ENCODE measurements around the gene RFFL. TPM values are rescaled to one million over a fixed set of nuclear protein-coding genes. Genes with fewer than 3 reads are reported as not detected.

The RFFL gene
- polyA plus RNA-seq, 4 donors: 17.8 to 25.2 (median 22.9) TPM

DNA sequence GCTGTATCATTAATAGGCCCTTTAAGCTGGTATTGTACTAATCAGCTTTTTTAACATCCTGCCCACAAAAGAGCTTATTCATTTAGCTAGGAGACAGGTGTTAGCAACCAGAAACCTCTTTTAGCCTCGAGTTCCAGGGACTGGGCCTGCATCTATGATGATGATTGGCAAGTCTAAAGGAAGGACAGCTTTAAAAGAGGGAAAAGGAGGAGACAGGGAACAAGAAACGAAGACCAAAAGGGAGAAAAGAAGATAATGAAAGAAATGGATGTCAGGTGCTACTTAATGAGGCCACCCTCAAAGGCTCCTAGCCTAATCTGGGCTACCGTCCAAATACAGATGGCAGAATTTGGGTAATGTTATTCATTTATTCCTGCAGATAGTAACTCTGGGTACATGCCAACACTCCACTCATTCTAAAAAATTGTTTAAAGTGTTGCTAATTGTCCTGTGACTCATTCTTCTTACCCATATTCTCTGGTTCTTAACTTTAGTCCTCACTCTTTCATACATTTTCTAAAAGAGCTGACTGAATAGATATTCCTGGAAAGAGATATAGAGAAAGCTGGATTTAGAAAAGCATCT is 18.7 kb upstream of the RFFL start:
- DNase-seq (ENCODE audit: low read depth in 4 of 4, low spot score in 2 of 4): no peak

DNA sequence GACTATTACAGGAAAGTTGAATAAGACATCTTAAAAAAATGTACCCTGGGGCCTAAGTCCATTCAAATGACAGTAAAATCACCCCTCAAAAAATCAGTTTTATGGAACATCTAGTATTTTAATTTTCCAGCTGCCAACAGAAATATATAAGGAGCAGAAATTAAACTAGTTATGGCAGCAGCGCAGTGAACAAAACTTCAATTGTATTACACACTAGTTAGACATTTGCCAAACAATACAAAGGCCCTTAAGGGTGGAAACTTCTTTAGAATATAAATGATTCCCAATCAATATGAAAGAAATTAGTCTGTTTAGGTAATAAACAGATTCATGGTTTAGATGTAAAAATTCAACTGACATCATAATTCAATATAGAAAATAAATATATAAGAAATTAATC is 18.1 kb upstream of the RFFL start:
- DNase-seq (ENCODE audit: low read depth in 4 of 4, low spot score in 2 of 4): no peak

DNA sequence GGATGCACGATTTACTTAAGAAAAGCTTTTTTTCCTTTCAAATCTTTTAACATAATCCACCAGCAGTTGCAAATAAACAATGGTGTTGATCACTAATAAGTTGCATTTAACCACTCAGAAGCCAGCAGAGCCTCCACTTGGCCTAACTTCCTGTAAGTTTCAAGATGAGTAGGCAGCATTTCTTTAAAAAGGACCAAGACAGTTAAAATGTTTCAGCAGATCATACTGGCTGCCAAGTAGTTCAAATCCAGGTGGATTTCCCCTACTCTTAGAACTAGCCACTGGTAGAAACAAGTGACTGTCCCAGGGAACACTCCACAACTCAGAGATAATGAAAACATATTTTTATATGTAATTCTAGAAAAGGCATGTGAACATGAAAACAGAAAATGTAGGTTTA is 17.0 kb upstream of the RFFL start:
- DNase-seq (ENCODE audit: low read depth in 4 of 4, low spot score in 2 of 4): no peak

DNA sequence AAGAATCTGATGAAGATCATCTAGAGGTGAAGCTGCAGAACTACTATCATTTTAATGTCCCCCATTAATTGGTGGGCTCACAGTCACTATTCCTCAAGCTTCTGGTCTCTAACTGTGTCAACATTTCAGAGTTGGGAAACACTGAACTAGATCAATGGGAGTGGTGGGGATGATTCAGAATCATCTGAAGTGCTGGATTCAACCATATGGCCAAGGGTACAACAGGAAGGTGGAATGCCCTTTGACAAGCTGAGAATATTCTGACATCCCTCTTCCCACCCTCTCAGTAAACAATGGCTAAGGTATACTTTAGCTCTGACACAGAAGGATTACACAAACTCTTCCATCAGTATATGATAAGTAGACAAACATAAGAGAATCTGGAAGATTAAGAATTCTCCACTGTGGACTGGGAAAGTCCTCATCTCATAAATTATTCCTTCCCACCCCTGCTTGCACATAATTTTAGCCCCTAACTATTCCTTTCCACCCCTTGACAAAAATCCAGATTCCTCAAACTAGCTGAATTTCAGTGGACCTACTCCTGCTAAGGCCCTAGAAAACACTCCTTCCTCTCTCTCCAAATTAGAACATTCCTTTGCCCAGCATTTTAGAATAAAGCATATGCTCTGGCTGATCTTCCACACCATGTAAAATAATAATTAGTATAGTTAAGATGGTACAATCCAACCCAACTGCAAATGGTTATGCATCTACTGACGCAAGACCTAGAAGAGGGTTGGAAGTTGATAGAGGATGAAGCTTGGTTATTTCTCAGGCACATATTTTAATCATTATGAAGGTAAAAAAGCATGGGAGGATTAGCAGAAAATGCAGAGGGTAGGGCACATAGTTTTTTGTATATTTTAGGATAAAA is 16.3 kb upstream of the RFFL start:
- no peak for DNase-seq (ENCODE audit: low read depth in 4 of 4, low spot score in 2 of 4)

DNA sequence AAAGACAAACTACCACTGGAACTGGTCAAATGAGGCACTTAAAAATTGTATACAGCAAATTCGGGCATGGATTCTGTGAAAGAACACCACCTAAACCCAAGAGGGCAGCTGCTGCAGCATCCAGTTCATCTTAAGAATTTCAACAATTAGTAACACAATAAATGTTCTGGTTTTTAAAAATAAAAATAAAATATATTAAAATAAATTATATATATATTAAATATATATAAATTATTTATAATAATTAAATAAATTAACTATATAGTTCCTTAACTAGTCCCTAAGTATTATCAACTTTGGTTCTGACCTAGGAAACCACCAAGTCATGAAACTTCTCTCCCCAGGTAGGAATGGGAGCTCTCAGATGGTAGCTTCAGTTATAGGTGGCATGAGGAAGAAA is 13.4 kb upstream of the RFFL start:
- no peak for DNase-seq (ENCODE audit: low read depth in 4 of 4, low spot score in 2 of 4)

DNA sequence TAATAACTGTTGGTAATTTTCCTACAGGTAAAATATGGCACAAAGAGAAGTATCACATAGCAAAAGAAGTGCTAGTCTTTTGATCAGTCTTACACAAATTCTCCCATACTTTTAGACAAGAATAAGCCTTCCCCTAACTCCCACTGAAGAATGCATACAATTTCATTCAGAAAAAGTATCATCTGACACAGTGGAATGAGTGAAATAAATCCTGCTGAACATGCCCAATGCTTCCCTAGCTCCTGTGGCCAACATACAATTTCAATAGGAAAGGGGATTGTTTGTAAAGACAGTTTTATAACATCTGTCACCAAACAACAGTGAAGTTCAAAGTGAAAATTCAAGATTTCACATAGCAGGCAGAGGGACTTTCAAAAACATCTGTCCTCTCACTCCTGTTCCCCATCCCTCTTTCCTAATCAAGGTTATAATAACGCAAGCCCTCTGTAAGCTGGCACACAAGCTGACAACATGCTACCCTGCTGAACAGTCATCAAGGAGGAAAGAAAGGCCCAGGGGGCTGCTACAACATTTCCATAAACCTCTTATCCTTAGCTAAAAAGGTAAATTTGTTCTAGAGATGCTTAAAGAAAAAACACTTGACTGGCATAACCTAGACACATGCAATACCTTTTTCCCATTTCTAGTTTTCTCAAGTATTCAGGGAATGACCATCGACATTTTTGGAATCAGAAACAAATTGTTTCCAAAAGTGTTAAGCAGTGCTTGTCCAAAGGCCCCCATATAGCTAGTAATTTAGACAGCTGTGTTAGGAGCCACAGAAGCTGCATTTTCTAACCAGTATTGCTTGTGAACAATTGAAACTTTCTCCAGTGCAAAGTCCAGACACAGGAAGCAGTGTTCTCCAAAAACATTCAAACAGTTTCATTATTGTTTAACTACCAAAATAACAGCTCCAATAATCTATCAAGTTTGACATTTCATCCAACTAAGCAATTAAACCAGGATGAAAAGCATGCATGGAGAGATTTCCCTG is 11.5 kb upstream of the RFFL start:
- no peak for DNase-seq (ENCODE audit: low read depth in 4 of 4, low spot score in 2 of 4)

DNA sequence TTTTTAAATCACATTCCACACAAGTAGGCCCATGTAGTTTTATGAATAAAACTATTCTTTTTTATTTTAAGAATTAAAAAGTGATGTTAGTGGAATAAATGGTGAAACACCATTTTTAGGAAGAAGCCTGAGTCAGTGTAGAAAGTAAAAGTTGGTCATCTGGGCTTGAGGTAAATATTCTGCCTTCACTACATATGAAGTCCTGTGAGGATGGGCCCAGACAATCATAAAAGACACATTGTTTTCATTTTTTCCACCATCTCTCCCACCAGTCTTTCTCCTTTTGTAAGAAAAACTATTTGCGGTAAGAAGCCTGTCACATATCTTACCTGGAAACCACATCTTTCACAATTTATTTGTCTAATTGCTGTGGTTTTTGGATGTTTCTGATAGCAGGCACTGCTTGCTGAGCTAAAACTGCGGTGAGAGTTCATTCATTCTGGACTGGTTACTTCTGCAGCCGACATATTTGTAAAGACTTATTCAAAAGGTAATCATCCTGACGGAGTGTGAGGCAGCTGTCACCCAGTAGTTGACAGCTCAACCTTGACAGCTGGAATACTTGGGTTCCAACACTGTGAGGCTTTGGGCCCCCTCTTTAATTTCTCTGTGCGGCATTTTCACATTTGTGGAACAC is 10.6 kb upstream of the RFFL start:
- no peak for DNase-seq (ENCODE audit: low read depth in 4 of 4, low spot score in 2 of 4)

DNA sequence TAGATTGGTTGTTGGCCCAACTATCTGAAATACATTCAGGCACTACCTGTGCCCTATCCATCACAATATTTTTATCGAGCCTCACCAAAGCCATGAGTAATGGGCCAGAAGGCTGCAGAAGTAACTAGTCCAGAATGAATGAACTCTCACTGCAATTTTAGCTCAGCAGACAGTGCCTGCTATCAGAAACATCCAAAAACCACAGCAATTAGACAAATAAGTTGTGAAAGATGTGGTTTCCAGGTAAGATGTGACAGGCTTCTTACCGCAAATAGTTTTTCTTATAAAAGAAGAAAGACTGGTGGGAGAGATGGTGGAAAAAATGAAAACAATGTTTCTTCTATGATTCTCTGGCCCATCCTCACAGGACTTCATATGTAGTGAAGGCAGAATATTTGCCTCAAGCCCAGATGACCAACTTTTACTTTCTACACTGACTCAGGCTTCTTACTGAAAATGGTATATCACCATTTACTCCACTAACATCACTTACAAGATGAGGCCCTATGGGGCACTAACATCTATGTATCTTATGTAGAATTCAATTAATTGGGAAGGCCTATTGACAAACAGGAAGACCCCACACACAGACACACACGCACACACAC is 9.8 kb upstream of the RFFL start:
- DNase-seq (ENCODE audit: low read depth in 4 of 4, low spot score in 2 of 4): no peak

DNA sequence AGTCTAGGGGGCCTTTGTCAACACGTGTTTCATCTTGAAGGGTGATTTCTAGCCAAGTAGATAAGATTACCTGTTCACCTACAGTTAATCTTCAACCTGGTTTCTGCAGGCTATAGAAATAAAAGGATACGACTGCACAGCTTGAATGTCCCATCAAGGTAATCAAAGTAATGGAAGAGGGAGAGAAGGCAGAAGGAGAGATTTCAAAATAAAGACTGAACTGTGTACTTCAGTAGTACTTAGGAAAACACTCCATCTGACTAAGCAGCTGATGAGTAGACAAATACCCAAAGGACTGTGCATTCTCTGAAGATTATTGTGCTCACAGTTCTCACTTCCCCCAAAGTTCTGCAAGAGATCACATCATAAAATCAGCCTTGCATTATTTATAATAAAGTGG is 5.8 kb upstream of the RFFL start:
- DNase-seq (ENCODE audit: low read depth in 4 of 4, low spot score in 2 of 4): no peak

DNA sequence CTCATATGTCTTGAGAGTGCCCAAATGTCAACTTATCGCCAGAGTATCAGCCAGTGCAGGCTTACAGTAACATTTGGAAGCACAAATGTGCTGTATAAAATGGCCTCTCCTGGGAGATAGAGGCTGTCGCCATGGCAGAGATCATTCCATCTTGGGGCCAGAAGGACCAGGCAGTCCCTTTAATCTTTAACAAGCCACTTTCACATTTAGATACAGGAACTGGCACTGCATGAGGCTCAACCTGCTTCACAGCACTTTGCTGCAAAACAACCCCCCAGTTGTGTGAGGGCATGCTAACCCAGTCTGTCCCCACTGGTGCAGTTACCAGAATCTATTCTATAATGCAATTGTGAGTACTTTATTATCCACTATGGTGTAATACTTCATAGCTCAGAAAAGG is 4.7 kb upstream of the RFFL start:
- no peak for DNase-seq (ENCODE audit: low read depth in 4 of 4, low spot score in 2 of 4)

DNA sequence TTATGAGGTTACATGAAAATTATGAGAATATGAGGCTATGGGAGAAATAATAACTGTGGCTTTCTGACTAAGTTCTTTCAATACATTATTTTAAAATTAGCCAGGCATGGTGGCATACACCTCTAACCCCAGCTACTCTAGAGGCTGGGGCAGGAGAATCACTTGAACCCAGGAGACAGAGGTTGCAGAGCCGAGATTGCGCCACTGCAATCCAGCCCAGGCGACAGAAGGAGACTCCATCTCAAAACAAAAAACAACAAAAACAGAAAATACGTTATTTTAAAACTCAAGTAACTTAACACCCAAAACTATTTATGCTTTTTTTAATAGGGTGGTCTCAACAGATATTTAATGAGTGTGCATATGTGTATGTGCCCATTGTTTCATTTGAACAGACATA is 2.4 kb upstream of the RFFL start:
- DNase-seq (ENCODE audit: low read depth in 4 of 4, low spot score in 2 of 4): no peak

DNA sequence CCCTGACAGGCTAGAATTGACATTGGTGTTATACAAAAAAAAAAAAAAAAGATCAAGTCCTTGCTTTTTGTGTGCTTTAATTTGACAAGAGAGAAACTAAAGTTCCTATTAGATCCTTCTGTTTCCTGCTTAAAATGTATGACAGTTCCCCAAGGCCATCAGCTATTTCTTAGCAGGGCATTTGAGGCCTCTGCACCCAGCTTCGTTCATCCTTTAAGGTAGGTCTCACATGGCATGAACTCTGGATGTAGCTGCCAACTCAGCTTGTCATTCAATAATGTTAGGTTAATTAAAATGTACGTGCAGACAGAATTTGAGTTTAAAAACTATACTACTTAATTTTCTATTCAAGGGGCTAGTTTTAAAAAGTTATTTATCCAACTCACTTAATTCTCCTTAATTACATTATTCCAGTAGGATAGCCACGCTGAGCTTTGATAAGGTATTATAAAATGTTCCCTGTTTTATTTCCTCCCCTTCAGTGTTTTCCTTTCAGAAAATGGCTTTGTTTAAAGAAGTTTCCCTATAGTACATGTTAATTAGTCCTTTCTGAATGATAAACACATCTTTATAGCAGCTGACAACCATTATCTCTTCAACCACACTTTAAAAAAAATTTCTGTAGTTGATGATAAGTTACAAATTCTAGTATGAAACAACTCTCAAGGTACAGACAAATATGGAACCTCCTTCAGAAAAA is 1.2 kb upstream of the RFFL start:
- DNase-seq (ENCODE audit: low read depth in 4 of 4, low spot score in 2 of 4): no peak

DNA sequence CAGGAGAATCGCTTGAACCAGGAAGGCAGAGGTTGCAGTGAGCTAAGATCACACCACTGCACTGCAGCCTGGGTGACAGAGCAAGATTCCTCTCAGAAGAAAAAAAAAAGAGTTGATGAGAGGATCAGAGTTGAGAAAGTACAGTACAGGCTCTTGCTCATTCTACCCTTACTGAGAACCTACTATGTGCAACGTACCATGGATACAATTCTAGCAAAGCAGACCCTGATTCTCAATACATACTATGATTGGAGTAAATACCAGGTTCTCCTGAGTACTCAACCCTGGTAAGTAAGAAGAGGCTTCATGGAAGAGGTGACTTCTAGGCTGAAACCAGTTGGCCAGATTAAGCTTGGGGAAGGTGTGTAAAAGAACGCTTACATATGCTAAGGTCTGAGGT is 1.2 kb downstream of the RFFL start:
- no peak for DNase-seq (ENCODE audit: low read depth in 4 of 4, low spot score in 2 of 4)

DNA sequence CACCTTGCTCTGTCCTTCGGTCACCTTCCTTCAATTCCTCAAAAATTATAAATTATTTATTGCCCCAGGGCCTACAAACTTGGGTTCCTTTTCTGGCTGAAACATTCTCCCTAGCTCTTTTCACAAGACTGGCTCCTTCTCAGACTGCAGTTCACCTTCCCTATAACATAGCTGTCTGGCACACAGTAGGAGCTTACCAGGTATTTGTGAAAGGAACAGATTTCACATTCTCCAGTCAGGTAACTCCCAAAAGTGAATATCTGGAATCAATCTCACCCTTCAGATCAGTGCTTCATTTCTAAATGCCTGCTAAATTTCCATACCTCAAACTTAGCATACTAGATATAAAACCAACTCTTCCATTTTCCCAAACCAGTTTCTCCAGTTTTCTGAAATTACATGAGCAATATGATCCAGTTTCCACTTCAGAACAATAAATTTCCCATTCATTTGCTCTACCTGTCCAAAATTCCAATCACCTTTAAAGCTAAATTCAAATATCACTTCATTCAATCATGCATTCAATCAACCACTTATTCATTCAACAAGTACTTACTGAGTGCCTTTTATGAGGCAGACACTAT is 6.1 kb downstream of the RFFL start:
- DNase-seq (ENCODE audit: low read depth in 4 of 4, low spot score in 2 of 4): no peak

DNA sequence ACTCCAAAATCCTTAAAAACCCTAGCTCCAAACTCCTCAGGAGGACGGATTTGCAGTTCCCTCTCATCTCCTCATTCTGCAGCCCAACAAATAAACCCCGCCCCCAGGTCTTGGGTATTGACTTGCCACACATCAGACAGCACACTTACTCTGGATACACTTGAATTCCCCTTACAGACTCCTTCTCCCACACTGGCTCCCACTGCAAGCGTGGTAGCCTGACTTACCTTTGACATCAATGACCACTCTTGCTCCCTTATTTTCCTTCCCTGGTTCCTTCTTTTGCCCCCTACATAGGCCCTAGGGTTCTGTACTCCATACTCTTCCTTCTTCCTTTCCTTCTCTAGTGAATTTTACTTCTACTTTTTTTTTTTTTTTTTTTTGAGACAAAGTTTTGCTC is 7.5 kb downstream of the RFFL start:
- no peak for DNase-seq (ENCODE audit: low read depth in 4 of 4, low spot score in 2 of 4)

DNA sequence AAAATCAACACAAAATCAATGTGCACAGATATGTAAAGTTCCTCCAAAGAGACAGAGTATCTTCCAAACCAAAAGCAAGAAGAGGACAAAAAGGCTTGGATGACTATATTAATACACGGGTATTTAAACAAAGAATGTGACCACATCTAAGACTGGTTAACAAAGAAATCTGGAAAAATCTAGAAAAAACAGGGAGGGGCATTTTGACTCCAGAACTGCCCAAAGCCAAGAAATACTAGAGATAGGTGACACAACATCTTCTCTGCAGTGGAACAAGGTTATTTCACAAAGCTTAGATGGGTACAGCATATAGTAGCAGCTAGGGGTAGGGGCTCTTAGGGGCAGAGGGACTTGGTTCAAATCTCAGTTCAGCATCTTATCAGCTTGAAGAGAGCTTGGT is 10.3 kb downstream of the RFFL start:
- no peak for DNase-seq (ENCODE audit: low read depth in 4 of 4, low spot score in 2 of 4)

DNA sequence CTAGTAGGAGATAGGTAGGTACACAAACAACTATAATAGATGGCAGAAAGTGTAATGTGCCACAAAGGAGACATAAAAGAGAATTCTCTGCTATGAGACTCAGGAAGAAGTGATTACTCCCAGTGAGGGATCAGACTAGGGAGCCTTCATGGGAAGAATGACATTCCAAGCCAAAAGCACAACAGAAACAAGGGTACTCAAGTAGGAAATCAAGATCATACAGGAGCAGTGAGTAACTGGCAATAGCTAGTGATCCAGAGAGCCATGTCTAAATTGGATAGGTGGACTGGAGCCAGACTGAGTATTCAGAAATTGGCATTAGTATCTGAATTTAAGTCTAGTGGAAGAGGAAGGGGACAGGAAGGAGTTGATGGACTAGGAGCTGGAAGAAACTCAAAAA is 10.7 kb downstream of the RFFL start:
- DNase-seq (ENCODE audit: low read depth in 4 of 4, low spot score in 2 of 4): no peak

DNA sequence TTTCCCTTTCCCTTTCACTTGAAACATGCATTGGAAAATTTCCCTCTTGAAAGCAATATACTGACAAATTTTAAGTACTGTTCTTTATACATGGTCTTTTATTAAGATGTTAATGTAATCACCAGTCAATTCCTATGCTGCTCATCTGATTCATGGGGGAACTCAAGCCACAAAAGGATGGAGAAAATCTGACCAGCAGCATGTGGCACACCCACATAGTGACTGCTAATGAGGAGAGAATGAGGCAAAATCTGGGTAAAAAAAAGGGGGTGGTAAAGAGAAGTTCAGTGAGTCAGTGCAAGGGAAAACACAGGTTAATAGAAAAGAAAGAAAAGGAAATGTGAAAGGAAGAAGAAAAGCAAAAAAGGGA is 11.3 kb downstream of the RFFL start:
- no peak for DNase-seq (ENCODE audit: low read depth in 4 of 4, low spot score in 2 of 4)

DNA sequence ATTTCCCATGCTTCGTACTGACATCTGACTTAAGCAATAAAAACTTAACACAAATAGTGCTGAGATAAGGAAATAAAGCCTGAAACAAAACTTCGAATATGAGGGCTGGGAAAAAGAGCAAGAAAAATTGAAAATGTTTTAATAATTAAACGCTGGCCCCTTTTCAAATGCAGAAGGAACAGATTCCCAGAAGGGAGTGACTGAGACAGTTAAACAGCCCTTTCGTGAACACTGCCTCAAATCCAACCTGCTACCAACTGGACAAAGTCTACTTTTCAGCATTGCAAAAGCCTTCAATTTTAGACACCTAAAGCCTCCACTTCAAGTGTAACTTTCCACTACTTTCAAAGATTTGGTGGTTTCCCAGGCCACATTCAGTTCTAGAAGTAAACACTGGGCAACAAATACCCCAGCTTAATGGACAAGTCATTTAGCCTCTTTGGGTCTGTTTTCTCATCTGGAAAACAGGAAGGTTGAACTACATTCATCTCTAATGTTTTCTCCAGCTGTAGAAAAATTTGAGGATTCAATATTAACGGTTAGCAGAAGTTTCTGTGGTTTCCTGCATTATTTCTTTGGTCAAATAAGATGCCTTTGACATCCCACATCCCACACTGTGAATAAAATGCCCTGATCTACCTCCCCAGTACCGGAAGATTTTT is 11.8 kb downstream of the RFFL start:
- DNase-seq (ENCODE audit: low read depth in 4 of 4, low spot score in 2 of 4): no peak

Data from left renal cortex interstitium (tissue), 4 donors.